HG03103 (cell line): Measurements from ENCODE around the gene AKR1C2.
"Not testable (repeated sequence)": the region's sequence is repeated elsewhere in the genome, so short reads cannot be mapped to it uniquely, and the experiment has no call there.

ENCODE experiments used
- ATAC-seq: cut with Tn5 transposase; IDR thresholded peaks from one replicate; pipeline ENCODE4 v1.9.1; 2021; ENCODE audit warnings: low read depth; ENCODE audit not compliant: unreplicated experiment

Gene AKR1C2

DNA sequence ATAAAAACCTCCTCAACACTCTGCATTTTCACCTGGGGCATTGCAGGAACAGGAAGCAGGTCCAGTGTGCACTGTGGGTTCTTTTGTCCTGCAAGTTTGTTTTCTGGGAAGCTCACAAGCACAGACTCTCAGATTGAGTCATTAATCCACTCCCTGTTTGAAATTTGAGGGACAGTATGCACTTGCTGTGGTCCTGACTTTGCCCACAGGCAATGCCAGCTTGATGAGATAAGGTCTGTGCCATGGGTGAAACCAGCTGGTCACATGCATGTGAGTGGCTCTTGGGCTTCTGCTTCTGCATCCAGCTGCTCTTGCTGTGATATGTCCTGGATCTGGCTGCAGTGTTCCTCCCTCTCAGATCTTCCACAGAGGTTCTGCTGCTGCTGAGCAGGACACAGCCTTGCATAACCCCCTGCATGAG lies 21.8 kb upstream of the AKR1C2 start:
- not testable (repeated sequence) for ATAC-seq

DNA sequence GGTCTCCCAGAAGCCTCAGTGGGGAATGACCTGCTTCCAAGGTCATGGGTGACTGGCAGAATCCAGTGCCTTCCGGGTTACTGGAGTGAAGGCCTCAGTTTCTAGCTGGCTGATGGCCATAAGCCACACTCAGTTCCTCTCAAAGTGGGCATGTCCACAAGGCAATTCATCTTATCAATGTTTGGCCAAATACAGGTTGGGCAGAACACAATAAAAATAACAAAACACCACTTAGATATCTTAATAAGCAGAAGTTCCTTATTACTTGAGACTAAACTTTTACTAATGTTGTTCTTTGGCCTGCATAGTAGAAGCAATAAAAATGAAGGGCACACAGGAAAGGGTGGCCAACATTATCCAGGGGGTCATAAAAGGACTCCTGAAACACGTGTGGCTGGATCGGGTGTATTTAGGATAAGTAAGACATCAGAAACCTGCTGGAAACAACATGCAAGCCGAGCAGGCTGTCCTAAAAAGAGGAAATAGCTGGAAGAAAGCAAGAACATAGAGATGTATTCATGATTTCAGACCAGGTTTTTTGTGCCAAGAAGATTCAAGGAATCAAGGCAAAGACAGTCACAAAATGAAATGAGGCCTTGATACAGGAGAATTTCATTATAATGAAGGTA lies 19.6 kb upstream of the AKR1C2 start:
- ATAC-seq: no peak

DNA sequence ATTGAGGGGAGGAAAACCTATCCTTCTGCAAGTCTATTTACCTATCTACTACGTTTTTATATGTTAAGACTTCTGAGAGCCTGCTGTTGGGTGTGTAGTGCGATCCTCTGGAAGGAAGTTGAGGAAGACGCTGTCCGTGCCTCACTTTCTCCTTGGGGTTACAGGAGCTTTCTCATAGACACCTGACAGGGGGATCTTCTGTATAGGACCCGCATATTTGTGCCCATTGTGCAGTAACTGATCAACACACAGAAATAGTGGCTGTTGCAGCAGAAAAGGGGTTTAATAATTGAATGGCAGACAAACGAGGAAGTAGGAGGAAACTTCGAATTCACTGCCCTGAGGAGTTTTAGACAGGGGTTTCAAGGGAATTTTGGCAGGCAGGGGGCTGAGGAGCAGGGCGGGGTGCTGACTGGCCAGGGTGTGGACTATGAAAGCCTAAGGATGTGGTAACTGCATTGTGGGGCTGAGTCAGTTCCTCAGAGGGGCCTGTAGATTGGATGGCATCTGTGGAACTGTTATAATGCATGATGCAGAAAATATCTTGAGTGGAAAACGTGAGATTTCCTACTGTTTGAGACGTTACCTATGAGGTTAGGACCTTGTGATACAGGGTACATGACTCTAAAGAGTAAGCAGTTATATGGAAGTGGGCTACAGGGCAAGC lies 18.1 kb upstream of the AKR1C2 start:
- ATAC-seq: not testable (repeated sequence)

DNA sequence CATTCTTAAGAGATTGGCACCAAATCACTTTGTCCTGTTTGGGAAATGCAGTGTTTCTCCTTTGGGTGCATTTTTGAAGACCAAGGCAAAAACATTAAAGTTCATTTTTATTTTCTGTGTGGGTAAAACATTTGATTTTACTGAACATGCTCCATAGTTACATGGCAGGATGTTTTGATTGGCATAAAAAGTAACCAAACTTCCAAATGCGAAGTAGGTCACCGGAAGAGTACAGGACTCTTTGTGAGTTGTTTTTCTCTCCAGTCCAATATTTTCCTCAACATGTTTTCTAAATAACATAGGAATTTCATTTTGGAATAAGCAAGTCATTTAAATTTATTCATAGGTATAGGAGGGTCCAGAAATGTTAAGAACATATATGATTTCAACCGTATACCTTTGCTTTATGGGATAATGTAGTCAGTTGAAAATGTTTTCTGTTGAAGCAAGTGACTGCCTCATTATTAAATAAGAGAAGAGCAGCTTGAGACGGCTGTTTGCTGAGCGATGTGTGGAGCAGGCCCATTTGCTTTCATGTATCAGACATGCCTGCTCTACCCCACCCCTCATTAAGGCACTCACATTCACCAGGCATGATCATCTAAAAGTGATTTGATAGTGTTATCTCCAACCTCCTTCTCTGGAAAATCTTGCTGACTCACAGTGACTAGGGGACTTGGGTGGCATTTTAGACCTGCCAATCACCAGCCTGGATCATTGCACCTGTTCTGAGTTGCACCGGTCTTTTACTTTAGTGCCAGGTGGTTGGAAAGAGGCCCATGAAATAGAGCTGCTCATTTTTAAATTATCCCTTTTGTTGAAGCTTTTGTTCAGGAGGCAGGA lies 16.3 kb upstream of the AKR1C2 start:
- ATAC-seq: not testable (repeated sequence)

DNA sequence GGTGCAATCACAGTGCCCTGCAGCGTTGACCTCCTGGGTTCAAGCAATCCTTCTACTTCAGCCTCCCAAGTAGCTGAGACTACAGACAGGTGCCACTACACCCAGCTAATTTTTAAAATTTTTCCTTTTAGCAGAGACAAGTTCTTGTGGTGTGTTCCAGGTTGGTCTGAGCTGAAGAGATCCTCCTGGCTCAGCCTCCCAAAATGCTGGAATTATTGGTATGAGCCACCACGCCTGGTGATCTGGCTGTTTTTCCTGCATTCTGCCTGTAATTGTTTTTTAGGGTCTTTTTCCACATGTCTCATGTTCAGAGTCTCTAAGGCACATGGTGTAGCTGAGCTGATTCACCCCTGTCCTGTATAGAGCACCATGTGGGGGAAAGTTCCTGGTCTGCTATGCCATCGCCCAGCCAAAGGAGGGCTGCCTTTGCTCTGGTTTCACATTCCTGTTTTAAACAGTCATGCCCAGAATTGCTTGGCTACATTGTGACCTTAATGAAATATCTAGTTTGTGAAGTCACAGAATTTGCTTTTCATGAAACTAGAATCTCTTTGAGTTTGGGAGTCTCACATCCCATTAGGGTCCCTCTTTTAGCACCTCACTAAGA lies 15.1 kb upstream of the AKR1C2 start:
- not testable (repeated sequence) for ATAC-seq

DNA sequence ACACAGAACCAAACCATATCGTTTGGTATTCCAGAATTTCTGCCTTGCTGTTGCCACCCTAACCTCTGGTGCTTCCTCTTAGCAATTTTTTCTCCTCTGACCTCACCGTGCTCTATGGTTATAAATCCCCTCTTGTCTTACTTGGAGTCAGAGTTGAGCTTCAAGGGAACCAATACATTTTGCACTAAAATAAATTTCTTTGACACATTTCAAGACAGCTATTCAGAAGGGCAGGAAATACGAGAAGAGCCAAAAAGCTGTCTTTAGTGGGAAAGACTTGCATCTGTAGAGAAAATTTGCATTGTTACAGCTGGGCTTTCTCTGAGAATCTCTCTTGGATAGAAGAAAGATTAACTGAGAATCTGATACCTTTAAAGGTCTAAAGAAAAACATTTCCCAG lies 14.5 kb upstream of the AKR1C2 start:
- no peak for ATAC-seq

DNA sequence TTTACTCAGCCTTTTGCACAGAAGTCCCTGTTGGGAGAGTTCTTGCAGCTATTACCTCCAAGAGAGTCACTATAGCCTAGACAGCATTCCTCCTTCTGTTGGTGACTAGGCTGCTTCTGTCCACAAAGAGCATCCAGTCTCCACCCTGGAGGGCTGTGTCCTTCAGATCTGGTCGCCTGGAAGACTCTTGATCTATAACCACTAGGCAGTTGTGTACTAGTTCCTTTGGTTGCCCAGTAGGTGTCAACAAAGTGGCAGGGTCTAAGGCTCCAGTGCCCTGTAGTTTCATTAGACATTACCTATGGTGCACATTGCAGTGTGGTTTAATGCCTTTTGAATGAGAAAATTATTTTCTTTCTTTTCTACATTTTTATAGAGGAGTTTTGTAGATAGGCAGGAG lies 11.3 kb upstream of the AKR1C2 start:
- ATAC-seq: no peak

DNA sequence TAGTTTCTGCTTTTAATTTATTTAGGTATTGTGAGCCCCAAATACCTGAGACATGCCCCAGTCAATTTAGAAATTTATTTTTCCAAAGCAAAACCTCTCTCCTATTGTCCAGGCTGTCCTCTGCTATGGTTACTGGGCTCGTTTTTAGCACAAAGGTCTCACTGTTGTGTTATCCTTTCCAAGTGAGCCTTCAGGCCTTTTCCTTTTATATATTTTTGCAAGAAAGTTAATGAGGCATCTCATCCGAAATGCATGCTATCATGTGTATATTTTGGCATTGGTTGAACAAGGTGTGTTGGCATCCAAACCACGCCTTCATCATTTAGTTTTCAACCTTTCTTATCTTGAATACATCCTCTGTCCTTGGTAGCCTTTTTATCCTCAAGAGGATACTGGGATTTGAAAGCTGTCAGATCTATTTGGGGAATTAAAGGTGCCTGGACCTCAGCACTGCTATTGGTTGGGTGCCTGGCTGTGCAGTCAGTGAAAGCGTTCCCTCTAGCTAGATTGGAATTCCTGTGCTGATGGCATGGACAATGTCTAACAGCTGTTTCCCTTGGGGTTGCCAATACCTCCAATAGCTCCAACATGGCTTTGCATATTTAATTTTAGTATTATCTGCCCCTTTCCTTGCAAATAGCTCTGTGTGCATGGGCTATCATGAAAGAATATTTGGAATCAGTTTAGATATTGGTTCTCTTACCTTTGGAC lies 10.7 kb upstream of the AKR1C2 start:
- ATAC-seq: not testable (repeated sequence)

DNA sequence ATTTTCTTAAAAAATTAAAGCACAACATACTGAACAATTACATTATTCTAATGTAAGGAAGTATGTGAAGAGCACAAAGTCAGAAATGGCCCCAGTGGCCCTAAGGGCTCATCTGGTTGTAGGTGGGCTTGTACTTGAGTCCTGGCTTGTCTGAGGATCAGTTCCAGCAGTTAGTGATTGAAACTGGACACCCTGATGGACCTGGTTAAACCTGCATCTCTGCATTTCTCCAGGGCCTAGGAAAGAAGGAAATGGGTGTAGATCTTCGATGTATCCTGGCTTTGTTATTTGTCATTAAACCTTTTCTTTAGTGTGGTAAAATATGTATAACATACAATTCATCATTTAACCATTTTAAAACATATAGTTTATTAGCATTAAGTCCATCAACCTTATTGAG lies 9.7 kb upstream of the AKR1C2 start:
- ATAC-seq: no peak

DNA sequence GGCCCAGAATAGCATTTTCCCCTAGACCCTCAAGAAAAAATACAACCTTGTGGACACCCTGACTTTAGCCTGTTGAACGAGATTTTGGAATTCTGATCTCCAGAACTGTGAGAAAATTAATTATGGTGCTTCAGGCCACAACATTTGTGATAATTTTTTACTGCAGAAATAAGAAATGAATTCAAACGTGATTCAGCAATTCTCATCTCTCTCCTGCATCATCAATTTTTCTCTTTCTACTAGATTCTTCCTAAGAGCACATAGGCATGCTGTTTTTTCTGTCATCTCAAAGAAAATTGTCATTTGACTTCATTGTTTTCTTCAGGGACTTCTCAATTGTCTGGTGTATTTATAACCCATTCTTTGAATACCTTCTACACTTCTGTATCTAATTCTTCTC lies 8.9 kb upstream of the AKR1C2 start:
- ATAC-seq: no peak

DNA sequence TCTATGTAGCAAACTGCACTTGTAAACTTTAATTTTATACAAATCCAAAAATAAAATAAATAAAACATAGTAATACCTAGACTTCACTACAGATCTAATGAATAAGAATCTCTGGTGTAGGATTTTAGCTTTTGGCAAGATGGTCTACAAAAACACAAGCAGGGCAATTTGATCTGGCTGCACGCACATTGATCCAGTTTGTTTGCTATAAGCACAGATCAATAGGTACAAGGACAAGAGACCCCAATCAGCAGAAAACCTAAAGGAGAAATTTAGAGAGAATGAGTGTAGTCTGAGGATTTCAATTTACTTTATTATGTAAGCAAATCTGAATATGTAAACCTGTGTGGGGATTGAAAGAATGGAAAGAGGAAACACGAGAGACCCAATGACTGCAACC lies 7.7 kb upstream of the AKR1C2 start:
- not testable (repeated sequence) for ATAC-seq

DNA sequence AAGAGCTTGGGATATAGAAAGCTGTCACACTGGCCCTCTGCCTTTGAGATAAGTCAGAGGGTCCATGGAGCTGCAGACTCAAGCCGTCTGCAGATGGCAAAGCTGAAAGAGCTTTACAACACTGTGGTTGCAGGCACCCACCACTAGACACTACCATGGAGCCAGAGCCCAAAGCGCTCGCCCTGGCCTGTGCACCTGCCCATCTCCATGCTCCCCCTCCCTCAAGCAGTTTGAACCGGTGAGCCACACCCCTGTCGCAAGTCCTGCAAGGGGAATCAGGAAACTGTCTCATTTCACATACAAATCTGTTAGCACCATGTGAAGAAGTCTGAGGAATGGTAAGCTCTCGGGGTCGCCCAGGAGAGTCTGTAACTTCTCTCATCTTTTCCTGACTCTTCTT lies 6.4 kb upstream of the AKR1C2 start:
- ATAC-seq: not testable (repeated sequence)

DNA sequence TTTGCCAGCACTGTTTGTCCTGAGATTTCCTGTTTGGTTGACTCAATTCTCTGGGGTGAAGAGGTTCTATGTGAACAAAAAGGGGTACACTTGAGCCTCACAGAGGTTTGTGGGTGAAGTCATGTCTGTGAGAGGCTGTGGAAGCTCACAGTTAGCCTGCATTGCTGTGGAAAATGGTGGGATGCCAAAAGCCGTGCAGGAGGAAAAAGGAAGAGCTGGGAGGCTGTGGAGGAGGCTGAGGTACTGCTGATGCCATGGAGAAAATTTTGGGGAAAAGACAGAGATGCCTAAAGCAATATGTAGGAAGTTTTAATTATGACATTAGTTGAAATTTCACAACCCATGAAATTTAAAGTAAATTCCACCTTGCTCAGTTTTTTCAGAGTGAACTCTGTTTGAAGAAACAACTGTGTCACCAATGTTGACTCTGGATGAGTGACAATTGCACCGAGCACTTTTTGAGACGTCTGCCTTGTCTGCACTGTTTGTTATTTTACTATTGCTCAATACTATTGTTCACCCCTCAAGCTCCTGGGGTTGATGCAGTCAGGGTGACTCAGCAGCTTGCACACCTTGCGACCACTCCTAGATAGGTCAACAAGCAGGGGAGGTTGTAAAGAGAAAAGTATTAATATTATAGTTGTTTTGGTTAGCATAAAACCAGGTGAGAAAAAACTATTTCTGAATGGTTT lies 5.3 kb upstream of the AKR1C2 start:
- not testable (repeated sequence) for ATAC-seq

DNA sequence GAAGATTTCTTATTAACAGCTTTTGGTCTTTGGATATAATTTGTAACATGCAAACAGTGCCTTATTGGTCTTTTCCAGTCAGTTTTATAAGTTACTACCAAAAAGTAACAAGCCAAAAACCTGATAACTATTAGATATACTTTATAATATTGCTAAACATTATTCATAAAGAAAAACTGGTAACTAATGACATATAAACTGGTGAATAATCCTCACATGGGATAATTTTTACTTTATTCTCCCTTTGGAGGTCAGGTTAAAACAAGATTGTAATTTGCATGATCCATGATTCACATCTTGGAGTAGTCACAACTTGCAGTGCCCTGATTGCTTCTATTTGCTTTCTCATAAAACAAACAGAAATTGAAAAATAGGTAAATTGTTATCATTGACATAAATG lies 844 bp upstream of the AKR1C2 start:
- ATAC-seq: not testable (repeated sequence)

DNA sequence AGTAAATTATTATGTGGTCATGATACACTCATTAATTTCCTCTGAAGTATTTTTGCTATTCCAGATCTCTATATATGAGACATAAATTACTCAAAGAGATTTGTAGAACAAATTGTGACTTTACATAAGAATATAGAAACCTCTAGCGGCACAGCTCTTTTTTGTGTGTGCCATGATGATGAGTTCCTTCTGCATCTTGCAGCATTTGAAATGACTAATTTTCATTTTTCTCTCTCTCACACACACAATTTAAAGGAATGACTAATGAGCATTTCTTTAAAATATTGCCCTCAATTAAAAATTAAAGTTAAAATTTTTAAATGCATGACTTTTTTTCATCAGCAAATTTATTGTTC lies 351 bp upstream of the AKR1C2 start:
- not testable (repeated sequence) for ATAC-seq

DNA sequence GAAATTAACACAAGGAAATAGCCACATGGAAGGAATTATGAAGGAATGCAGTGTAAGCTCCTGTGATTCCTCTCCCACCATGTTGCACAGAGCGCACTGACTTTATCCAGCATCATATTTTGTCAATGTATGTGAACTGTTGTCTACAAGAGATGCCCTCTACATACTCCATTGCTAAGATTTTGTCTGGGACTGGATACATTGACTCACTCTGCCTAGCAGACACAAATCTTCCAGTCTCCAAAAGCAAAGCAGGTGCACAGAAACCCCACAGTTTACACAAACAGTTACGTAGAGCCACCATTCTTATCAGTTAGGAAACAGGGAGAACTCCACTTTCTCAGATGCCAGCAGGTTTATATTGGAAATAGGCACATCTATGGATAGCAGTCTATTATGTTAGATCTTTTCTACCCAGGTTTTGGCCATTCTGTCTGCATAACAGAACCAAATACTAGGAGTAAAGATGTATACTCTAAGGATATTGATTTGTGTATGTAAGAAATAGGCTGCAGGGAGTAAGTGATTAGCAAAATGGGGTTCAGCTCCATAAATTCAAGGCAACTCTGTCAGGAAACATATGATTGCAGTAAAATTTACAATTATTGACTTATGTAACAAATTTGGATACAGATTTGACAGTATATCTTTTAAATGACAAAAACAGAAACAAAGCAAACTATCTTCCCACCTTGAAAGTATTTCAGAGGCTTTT lies 1.5 kb downstream of the AKR1C2 start:
- no peak for ATAC-seq

DNA sequence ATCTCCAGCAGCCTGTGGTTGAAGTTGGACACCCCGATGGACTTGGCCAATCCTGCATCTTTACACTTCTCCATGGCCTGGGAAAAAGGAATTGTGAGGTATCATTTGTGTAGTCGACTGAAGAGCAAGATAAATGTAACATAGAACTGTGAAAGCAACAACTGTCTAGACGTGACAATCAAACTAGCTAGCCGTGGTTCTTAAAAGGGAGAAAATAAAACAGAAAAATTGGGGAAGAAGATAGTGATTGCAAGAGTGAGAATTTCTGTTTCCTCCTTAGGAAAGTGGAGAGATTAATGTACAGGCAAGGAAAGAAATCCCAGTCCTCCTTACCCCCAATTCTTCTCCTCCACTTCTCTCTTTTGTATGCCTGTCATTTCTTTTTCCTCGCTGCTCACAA lies 5.0 kb downstream of the AKR1C2 start:
- no peak for ATAC-seq

DNA sequence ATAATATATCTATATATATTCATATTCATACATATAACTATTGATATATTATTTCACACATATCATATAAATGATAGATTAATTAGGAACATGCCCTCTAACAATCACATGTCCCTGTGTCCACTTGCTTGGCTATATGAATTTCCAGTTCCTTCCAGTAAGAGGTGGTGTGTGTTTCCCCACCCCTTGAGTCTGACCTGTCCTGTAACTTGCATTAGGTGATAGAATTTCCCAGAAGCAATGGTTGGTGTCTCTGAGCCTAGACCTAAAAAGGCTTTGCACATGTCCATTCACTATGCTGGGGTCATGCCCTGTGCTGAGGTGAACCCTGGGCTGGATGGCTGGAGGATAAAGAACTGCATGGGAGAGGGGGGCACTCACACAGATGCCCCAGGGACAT lies 9.4 kb downstream of the AKR1C2 start:
- ATAC-seq: not testable (repeated sequence)

DNA sequence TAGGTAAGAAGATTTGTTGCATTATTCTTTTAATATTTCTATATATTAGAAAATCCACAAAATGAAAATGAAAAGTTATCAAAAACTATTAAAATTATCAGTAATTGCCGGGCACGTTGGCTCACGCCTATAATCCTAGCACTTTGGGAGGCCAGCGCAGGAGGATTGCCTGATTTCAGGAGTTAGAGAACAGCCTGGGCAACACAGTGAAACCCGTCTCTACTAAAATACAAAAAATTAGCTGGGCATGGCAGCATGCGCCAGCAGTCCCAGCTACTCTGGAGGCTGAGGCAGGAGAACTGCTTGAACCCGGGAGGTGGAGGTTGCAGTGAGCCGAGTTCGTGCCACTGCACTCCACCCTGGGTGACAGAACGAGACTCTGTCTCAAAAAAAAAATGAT lies 11.1 kb downstream of the AKR1C2 start:
- ATAC-seq: not testable (repeated sequence)
